Uterus (tissue), 2 donors: ENCODE measurements around the gene TGFA.

ENCODE experiments used
- POLR2A ChIP-seq, 2 donors: fragments of 450-650 bp; IDR thresholded peaks; one replicate each; pipeline ENCODE4 v1.6.1; 2016; ENCODE audit warnings: antibody characterized with exemption in 2 of 2, mild to moderate bottlenecking in 1 of 2, moderate library complexity in 1 of 2
- TF ChIP-seq, protein P1 (sequence below), 4 experiments: fragments of 200-600 bp in 2 of 4; fragments of 450-650 bp in 2 of 4; sonication (generic) in 2 of 4; IDR thresholded peaks; one replicate each; pipeline ENCODE4 v1.5.1; 2016 to 2019; ENCODE audit warnings: antibody characterized with exemption in 4 of 4, mild to moderate bottlenecking in 2 of 4, moderate library complexity in 1 of 4

DNA sequence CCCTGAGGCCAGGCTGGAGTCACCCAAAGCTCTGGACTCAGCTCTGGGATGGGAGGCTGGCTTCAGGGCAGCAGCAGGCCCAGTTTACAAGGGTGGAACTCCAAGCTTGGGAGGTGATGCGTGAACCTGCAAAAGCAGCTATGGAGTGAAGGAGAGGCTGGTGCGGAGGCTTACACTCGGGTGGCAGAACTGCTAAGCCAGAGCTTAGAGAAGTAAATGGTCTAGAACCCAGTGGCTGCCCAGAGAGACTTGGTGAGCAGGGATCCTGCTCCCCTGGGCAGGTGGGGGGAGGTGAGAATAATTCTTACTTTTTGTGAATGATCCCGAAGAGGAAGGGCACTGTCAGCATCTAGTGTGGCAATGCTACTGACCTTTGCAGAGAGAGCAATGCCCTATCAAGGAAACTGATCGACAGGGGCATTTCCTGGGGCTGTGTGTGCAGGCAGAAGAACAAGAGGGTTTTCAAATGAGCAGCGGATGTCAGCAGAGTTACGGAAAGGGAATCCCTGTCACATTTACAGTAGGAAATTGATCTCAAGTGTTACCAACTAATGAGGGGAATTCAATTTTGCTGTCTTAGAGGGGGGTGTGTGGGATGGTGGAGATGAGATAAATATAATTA lies 80.4 kb downstream of the TGFA start:
- TF ChIP-seq, protein P1, sequence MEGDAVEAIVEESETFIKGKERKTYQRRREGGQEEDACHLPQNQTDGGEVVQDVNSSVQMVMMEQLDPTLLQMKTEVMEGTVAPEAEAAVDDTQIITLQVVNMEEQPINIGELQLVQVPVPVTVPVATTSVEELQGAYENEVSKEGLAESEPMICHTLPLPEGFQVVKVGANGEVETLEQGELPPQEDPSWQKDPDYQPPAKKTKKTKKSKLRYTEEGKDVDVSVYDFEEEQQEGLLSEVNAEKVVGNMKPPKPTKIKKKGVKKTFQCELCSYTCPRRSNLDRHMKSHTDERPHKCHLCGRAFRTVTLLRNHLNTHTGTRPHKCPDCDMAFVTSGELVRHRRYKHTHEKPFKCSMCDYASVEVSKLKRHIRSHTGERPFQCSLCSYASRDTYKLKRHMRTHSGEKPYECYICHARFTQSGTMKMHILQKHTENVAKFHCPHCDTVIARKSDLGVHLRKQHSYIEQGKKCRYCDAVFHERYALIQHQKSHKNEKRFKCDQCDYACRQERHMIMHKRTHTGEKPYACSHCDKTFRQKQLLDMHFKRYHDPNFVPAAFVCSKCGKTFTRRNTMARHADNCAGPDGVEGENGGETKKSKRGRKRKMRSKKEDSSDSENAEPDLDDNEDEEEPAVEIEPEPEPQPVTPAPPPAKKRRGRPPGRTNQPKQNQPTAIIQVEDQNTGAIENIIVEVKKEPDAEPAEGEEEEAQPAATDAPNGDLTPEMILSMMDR (IDR thresholded peaks at IDR 0.05), result no peak
- no peak for TF ChIP-seq POLR2A (IDR thresholded peaks at IDR 0.05)
